GOT3 (cell line): ENCODE results near the gene PPP6R3.

Experiments
- DNase-seq: peaks from one replicate; lab custom pipeline; 2025; ENCODE audit warnings: mixed read lengths; lab: John Stamatoyannopoulos, UW

PPP6R3 gene

GRCh38 chr11:68651985-68652682, 191.6 kb downstream of the PPP6R3 start:
- no peak for DNase-seq

GRCh38 chr11:68652683-68653156, 192.2 kb downstream of the PPP6R3 start:
- DNase-seq, result no peak

DNA sequence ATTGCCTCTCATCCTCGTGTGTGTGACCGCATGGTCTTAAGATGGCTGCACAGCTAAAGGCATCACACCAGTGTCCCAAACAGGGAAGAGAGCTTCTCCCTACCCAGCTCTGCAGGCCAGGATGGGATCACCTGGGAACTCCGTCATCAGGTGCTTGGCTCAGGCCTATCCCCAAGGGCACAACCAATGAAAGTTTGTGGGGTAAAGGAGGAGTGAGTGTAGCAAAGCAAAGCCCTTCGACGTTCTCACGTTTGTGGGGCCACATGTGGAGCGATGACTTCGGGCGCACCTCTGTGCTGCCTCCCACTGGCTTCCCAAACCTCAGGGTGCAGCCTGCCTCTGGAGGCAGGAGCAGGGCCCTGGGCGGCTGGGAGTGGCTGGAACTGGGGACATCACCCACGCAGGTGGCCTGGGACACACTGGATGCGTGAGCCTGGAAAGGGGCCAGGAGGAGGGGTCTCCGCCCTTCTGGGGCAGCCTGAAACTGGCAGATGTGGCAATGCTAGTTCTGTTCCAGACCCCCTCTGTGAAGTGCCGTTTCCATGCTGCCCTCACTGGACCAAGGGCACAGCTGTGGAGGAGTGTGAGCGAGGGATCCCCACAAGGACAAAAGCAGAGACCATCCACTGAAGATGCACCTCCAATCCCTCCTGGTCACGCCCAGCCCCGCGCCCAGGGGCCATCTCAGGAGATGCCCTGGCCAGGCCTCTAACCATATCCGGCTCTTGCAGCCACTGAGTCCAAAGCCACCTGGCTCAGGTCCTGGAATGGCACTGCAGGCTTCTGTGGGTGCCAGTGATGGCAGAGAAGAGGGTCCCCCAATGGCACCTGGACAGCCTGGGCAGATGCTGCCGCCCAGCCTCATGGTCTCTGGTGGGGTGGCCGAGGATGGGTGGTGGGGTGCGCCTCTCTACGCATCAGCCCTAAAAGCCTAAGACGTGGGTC, 193.2 kb downstream of the PPP6R3 start:
- DNase-seq, result no peak

DNA sequence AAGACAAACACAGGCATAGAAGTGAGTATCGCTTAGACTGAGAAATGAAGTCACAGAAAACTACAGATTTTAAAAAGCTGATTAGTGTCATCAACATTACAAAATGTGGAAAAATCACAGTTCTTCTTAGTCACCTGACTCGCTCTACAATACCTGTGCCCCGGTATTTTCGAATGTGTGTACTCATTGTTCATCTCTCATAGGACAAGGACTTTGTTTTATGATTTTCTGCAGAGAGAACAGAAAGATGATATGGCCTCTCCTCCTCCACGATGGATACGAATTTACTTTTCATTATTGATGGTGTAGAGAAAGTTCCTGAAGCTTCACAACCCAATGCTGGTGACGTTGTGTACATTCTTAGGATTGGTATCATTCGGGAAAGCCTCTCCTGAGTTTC, 194.4 kb downstream of the PPP6R3 start:
- DNase-seq, result no peak

DNA sequence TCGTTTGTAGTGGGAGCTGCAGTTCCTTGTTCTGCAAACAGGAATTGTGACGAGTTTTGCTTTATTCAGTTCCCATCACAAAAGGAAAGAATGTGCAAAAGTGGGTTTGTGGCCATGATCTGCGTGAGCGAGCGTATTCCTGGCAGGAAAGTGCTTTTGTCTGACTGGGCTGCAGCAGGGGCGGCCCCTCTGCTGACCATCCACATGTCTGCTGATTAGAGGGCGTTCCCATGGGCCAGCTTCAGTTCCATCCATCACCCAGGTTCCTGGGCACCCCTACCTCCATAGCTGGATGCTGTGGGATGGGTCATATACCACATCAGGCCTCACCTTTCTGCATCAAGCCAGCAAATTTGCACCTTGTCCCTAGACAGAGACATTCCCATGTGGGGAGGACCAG, 194.9 kb downstream of the PPP6R3 start:
- no peak for DNase-seq

GRCh38 chr11:68655806-68656205, 195.3 kb downstream of the PPP6R3 start:
- no peak for DNase-seq

- DNase-seq, result no peak
Measured at GRCh38 chr11:68657021-68657780, 196.6 kb downstream of the PPP6R3 start.

DNA sequence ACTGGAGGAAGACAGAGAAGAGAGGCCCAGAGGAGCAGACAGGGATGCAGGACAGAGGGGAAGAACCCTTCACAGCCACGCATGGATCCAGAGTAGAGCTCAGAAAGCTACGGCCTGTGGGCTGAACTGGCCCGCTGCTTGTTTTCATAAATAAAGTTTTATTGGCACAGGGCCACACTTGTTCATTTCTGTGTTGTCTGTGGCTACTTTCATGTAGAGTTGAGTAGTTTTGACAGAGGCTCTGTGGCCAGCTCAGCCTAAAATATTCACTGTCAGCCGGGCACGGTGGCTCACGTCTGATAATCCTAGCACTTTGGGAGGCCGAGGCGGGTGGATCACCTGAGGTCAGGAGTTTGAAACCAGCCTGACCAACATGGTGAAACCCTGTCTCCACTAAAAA, 197.5 kb downstream of the PPP6R3 start:
- no peak for DNase-seq

DNA sequence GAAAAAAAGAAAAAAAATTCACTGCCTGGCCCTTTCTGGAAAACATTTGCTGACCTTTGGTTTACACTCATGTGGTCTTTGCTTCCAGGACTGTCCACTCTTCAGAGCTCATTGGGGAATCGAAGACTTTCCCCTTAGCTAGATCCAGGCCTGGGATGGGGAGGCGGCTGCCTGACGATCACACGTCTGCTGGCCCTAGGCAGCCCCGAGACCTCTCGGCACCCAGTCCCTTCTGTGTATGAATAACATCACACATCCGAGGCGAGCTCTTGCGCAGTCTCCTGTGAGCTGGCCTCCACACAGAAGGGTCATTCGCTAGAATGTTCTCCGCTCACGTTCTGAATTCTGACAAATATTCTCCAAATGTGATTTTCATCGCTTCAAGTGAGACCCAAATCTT, 198.1 kb downstream of the PPP6R3 start:
- DNase-seq, result no peak

DNA sequence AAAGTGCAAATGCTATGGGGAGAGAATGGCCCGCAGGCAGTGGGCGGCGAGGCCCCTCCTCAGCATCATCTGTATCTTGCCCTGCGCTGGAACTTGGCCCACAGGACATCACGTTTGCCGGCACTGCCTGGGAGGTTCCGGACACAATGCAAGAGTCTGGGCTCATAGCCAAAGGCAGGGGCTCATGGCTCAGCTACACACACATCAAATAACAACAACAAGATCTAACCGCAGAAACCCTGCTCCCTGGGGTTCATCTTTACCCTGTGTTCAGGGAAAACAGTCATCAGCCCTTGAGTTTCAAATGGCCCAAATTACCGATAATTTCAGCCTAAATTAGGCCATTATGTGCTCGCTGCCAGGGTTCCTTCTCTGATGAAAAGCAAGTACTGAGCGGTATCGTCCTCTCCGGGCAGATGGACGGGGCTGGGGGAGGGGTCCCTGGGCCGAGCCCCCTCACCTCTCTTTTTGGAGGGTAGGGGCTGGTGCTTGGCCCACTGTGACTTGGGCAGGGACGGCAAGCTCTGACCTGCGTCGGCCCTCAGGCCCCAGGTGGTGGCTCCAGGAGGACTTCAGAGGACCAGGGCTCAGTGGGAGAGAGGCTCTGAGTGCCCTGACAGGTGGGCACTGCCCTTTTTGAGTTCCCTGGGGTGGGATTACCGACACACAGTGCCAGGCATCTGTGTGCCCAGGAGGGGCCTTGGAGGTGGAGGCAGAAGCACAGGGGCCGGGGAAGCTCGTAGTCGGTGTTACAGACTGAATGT, 198.8 kb downstream of the PPP6R3 start:
- peak; percentile 58 for DNase-seq

DNA sequence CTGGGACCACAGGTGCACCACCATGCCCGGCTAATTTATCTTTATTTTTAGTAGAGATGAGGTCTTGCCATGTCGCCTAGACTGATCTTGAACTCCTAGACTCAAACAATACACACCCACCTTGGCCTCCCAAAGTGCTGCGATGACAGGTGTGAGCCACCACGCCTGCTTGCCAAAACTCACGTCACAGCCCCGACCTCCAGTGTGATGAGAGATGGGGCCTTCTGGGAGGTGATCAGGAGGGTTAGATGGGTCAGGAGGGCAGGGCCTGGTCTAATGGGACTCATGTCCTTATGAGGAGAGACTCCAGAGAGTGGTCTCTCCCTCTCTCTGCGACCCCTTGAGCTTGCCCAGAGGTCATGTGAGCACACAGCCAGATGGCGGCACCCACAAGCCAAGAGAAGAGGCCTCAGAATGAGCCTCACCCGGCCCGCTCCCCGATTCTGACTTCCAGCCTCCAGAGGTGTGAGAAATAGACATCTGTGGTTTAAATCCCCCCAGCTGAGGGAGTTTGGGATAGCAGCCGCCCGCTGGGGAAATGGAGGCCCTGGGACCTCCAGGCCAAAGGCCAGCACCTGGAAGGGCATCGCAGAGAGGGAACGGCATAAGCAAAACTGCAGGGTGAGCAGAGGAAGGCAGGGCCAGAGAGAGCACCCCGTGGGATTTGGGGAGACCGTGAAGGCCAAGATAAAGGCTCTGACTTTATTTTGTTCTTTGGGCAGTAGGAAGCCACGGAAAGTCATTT, 199.7 kb downstream of the PPP6R3 start:
- DNase-seq, result no peak

DNA sequence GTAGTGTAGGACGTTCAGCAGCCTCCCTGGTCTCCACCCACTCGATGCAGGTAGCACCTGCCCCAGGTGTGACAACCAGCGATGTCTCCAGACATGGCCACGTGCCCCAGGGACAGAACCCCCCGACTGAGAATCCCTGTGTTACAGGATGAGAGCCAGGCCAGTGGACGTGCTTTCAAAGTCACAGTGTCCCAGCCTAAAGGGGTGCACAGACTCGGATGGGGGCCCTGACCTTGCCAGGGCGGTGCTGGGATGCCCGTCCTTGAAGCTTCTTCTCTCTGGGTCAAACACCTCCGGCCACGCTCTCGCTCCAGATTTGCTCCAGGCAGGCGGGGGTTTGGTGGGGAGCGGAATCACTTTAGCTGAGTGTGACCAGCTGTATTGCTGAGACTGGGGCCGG, 200.5 kb downstream of the PPP6R3 start:
- DNase-seq, result no peak

GRCh38 chr11:68661697-68662603, 201.4 kb downstream of the PPP6R3 start:
- no peak for DNase-seq

- no peak for DNase-seq
Measured at GRCh38 chr11:68663482-68664010, 203.0 kb downstream of the PPP6R3 start.

DNA sequence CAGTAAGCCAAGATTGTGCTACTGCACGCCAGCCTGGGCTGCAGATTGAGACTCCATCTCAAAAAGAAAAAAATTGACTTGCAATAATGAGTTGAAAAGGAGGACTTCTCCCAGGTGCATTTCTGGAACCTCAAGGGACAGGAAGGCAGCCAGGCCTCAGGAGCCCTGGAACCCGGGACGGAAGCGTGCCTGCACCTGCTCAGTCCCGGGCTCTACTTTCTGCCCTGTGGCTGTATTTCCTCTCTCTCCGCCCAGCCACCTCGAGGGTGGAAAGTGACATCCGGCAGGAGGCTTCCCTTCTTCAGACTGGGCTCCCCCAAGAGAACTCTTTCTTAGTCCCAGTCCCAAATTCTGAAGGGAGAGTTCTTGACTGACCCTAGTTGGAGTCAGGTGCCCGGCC, 203.6 kb downstream of the PPP6R3 start:
- no peak for DNase-seq

GRCh38 chr11:68664906-68665305, 204.4 kb downstream of the PPP6R3 start:
- DNase-seq, result no peak
